Measurements from ENCODE around the gene DERA. TPM values are rescaled to one million over a fixed set of nuclear protein-coding genes. Genes with fewer than 3 reads are reported as not detected.
A peak's percentile ranks its signal among the peaks of the same experiment; 100 is the strongest.

Gene DERA
- total and polyA plus RNA-seq, 2 donors (not counting 1 experiment from before 2014, with no cell fraction given) = 48.2 to 51.5 TPM

- TF ChIP-seq CTCF (conservative IDR thresholded peaks at IDR 0.05 in 1 of 2, IDR thresholded peaks at IDR 0.05 in 1 of 2; ENCODE audit: low read depth in 1 of 2, low read length in 2 of 2) (no peak), EZH2 (IDR thresholded peaks at IDR 0.05; ENCODE audit: low read length, missing control alignments) (no peak)
- Histone ChIP-seq H3K9me3 (ENCODE audit: control insufficient read depth, insufficient read depth, low read depth, low read length) (no peaks in the 10 kb centered on the region), H3K27ac (ENCODE audit: insufficient read depth, low read length) (no peak overlapping the region), H3K4me1 (ENCODE audit: control insufficient read depth, extremely low read depth, insufficient read depth, low read length) (no peaks in the 10 kb centered on the region), H3K27me3 (ENCODE audit: control insufficient read depth, insufficient read depth, low read length) (no peaks in the 10 kb centered on the region), H3K9ac (ENCODE audit: insufficient read depth, low read length) (no peak overlapping the region), H3K79me2 (ENCODE audit: control insufficient read depth, insufficient read depth, low read length) (no peaks in the 10 kb centered on the region), H4K20me1 (ENCODE audit: control insufficient read depth, extremely low read depth, insufficient read depth, low read length) (no peaks in the 10 kb centered on the region), H3K4me2 (ENCODE audit: extremely low read depth, insufficient read depth, low read length) (no peak overlapping the region), H2AFZ (ENCODE audit: low read length) (no peak overlapping the region), H3K36me3 (ENCODE audit: control insufficient read depth, insufficient read depth, low read length) (no peaks in the 10 kb centered on the region), H3K4me3 (replicated peaks in 1 of 4; ENCODE audit: control extremely low read depth in 1 of 4, insufficient read depth in 1 of 4, low read depth in 3 of 4, low read length in 4 of 4) (no peak overlapping the region)
- no peak for DNase-seq (ENCODE audit: low read depth in 2 of 2)
Observed at GRCh38 chr12:16016748-16017147, 105.6 kb downstream of the DERA start.

GRCh38 chr12:16018306-16018705, 107.2 kb downstream of the DERA start:
- Histone ChIP-seq H2AFZ (ENCODE audit: low read length) (no peak overlapping the region), H3K4me2 (ENCODE audit: extremely low read depth, insufficient read depth, low read length) (no peak overlapping the region), H3K27ac (ENCODE audit: insufficient read depth, low read length) (no peak overlapping the region), H3K4me1 (ENCODE audit: control insufficient read depth, extremely low read depth, insufficient read depth, low read length) (no peaks in the 10 kb centered on the region), H3K9ac (ENCODE audit: insufficient read depth, low read length) (no peak overlapping the region), H3K4me3 (replicated peaks in 1 of 4; ENCODE audit: control extremely low read depth in 1 of 4, insufficient read depth in 1 of 4, low read depth in 3 of 4, low read length in 4 of 4) (no peak overlapping the region), H3K9me3 (ENCODE audit: control insufficient read depth, insufficient read depth, low read depth, low read length) (no peaks in the 10 kb centered on the region), H4K20me1 (ENCODE audit: control insufficient read depth, extremely low read depth, insufficient read depth, low read length) (no peaks in the 10 kb centered on the region), H3K27me3 (ENCODE audit: control insufficient read depth, insufficient read depth, low read length) (no peaks in the 10 kb centered on the region), H3K79me2 (ENCODE audit: control insufficient read depth, insufficient read depth, low read length) (no peaks in the 10 kb centered on the region), H3K36me3 (ENCODE audit: control insufficient read depth, insufficient read depth, low read length) (no peaks in the 10 kb centered on the region)
- DNase-seq (ENCODE audit: low read depth in 2 of 2) = no peak
- TF ChIP-seq CTCF (conservative IDR thresholded peaks at IDR 0.05 in 1 of 2, IDR thresholded peaks at IDR 0.05 in 1 of 2; ENCODE audit: low read depth in 1 of 2, low read length in 2 of 2) (no peak), EZH2 (IDR thresholded peaks at IDR 0.05; ENCODE audit: low read length, missing control alignments) (no peak)

GRCh38 chr12:16019136-16019535, 108.0 kb downstream of the DERA start:
- Histone ChIP-seq H3K27me3 (ENCODE audit: control insufficient read depth, insufficient read depth, low read length) (no peaks in the 10 kb centered on the region), H3K9ac (ENCODE audit: insufficient read depth, low read length) (no peak overlapping the region), H3K79me2 (ENCODE audit: control insufficient read depth, insufficient read depth, low read length) (no peaks in the 10 kb centered on the region), H4K20me1 (ENCODE audit: control insufficient read depth, extremely low read depth, insufficient read depth, low read length) (no peaks in the 10 kb centered on the region), H2AFZ (ENCODE audit: low read length) (no peak overlapping the region), H3K27ac (ENCODE audit: insufficient read depth, low read length) (no peak overlapping the region), H3K36me3 (ENCODE audit: control insufficient read depth, insufficient read depth, low read length) (no peaks in the 10 kb centered on the region), H3K4me3 (replicated peaks in 1 of 4; ENCODE audit: control extremely low read depth in 1 of 4, insufficient read depth in 1 of 4, low read depth in 3 of 4, low read length in 4 of 4) (no peak overlapping the region), H3K4me2 (ENCODE audit: extremely low read depth, insufficient read depth, low read length) (no peak overlapping the region), H3K9me3 (ENCODE audit: control insufficient read depth, insufficient read depth, low read depth, low read length) (no peaks in the 10 kb centered on the region), H3K4me1 (ENCODE audit: control insufficient read depth, extremely low read depth, insufficient read depth, low read length) (no peaks in the 10 kb centered on the region)
- TF ChIP-seq CTCF (conservative IDR thresholded peaks at IDR 0.05 in 1 of 2, IDR thresholded peaks at IDR 0.05 in 1 of 2; ENCODE audit: low read depth in 1 of 2, low read length in 2 of 2) = no peak
- TF ChIP-seq EZH2 (IDR thresholded peaks at IDR 0.05; ENCODE audit: low read length, missing control alignments) = no peak
- DNase-seq (ENCODE audit: low read depth in 2 of 2) = peak in 1 of 2 donors; percentile 68

All from fibroblast of lung (primary cell).